Measurements from ENCODE around the gene UCN. TPM values are rescaled to one million over a fixed set of nuclear protein-coding genes. Genes with fewer than 3 reads are reported as not detected.
"Not testable (repeated sequence)": the region's sequence is repeated elsewhere in the genome, so short reads cannot be mapped to it uniquely, and the experiment has no call there.

Gene UCN
- total and polyA plus RNA-seq, 2 donors, result 1.1 to 1.5 TPM

DNA sequence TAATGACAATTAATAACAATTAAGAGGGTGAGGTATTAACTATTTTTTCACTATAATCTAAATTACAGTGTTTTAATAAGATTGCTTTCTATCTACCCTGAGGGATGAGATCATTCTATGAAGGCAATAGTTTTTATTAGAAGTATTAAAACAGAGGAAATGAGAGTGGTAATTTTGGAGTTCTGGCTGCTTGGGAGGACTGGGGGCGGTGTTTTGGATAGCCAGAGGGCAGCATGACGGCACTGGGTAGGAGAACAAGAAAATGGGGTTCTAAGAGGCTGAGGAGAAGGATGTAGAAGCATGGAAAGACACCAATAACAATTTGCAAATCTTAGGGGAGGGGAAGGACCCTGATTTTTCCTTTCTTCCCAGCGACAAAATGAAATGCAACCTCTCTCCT lies 38.1 kb downstream of the UCN start:
- H3K4me3 ChIP-seq (ENCODE audit: low read depth, low read length), result no peak overlapping the region
- no peak for DNase-seq (ENCODE audit: extremely low spot score)
- no peak overlapping the region for H3K27ac ChIP-seq (ENCODE audit: low read depth)
- no peaks in the 10 kb centered on the region for H3K36me3 ChIP-seq (ENCODE audit: insufficient read depth)
- 72% methylated on average over 3 of the region's 3 CpGs for WGBS
- no peaks in the 10 kb centered on the region for H3K4me1 ChIP-seq (ENCODE audit: insufficient read depth)

DNA sequence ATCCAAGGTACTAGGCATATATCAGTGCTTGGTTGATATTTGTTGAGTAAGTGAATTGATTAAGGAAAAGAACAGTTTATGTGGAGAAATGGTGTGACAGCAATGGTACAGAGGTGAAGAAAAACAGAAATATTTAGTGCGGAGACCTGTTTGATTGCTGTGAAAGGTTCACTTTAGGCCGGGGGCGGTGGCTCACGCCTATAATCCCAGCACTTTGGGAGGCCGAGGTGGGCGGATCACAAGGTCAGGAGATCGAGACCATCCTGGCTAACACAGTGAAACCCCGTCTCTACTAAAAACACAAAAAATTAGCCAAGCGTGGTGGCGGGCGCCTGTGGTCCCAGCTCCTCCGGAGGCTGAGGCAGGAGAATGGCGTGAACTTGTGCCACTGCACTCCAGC lies 39.9 kb downstream of the UCN start:
- H3K27ac ChIP-seq (ENCODE audit: low read depth); H3K4me3 ChIP-seq (ENCODE audit: low read depth, low read length); DNase-seq (ENCODE audit: extremely low spot score); H3K36me3 ChIP-seq (ENCODE audit: insufficient read depth); H3K4me1 ChIP-seq (ENCODE audit: insufficient read depth): not testable (repeated sequence)
- WGBS, result 90% methylated on average over 13 of the region's 13 CpGs

DNA sequence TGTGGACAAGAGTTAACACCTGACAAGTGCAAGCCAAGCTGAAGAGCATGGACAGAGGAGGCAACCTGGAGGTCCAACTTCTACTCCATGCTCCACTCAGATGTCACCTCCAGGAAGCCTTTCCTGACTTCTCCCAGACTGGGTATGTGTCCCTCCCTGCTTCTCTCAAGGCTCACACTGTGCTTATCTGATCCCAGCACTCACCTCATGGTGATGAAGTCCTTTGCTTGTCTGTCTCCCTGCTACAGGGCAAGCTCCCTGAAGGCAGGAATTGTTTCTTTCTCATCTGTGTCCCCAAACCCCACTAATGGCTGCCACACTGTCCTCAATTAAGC lies 42.7 kb downstream of the UCN start:
- no peak for DNase-seq (ENCODE audit: extremely low spot score)
- Histone ChIP-seq H3K4me1 (ENCODE audit: insufficient read depth) (no peaks in the 10 kb centered on the region), H3K27ac (ENCODE audit: low read depth) (no peak overlapping the region), H3K4me3 (ENCODE audit: low read depth, low read length) (no peak overlapping the region), H3K36me3 (ENCODE audit: insufficient read depth) (no peaks in the 10 kb centered on the region)

DNA sequence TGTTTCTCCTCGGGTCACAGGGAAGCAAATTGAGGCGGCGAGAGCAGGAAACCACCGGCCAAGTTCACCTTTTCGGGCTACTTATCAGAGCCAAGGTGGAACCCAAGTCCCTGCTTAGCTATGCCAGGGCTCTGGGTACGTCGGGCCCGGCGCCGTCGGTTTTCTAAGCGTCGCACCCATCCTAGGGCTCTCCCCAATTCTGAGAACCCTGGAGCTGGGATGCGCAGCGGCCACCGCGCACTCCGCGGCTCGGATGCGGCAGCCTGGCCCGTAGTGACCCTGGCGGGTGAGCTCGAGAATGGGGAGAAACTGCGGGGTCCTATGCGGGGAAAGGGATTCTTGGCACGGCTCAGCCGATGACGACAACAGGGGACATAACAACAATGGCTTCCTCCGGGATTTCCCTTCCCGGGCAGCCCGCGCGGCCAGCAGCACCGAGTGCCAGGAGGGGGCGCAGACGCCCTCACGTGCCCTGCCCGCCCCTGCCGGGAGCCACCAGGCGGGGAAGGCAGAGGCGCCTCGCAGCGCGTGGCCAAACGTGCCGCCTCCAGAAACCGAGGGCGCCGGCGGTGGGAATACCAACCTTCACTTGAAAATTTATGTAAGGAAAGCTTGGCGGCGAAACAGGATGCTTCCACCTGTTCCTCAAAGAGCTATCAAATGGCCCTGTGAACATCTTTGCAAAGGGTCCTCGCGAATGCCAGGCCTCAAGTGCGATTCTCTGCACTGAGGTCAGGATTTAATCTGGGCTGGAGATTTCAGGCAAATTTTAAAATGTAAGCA lies 43.3 kb downstream of the UCN start:
- H3K4me1 ChIP-seq (ENCODE audit: insufficient read depth), result no peaks in the 10 kb centered on the region
- H3K4me3 ChIP-seq (ENCODE audit: low read depth, low read length), result no peak overlapping the region
- WGBS, result 3% methylated on average over 56 of the region's 56 CpGs
- DNase-seq (ENCODE audit: extremely low spot score), result no peak
- no peak overlapping the region for H3K27ac ChIP-seq (ENCODE audit: low read depth)
- no peaks in the 10 kb centered on the region for H3K36me3 ChIP-seq (ENCODE audit: insufficient read depth)

DNA sequence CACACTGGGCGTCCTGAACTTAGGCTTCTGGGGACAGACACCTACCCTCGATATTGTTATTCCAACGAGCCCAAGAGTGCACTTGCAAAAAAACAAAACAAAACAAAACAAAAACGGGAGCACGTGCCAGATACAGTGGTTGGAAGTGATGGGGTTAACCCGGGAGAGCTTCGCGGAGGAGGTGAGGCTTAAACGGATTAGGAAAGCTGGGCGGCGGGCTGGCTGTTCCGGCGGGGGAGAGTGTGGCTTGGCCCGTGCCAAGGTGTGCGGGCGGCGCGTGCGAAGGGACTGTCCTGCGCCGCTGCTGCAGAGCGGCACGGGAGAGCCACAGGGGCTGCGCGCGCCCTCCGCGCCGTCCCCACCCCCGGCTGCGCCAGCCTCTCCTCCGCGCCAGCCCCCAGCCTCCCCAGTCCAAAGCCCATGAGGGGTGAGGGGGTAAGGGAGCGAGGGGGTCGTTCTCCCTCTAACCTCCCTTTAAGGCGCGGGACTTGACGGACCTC lies 43.9 kb downstream of the UCN start:
- WGBS, result under 1% methylated on average over 38 of the region's 38 CpGs
- Histone ChIP-seq H3K36me3 (ENCODE audit: insufficient read depth) (no peaks in the 10 kb centered on the region), H3K27ac (ENCODE audit: low read depth) (no peak overlapping the region), H3K4me1 (ENCODE audit: insufficient read depth) (no peaks in the 10 kb centered on the region), H3K4me3 (ENCODE audit: low read depth, low read length) (no peak overlapping the region)
- no peak for DNase-seq (ENCODE audit: extremely low spot score)

DNA sequence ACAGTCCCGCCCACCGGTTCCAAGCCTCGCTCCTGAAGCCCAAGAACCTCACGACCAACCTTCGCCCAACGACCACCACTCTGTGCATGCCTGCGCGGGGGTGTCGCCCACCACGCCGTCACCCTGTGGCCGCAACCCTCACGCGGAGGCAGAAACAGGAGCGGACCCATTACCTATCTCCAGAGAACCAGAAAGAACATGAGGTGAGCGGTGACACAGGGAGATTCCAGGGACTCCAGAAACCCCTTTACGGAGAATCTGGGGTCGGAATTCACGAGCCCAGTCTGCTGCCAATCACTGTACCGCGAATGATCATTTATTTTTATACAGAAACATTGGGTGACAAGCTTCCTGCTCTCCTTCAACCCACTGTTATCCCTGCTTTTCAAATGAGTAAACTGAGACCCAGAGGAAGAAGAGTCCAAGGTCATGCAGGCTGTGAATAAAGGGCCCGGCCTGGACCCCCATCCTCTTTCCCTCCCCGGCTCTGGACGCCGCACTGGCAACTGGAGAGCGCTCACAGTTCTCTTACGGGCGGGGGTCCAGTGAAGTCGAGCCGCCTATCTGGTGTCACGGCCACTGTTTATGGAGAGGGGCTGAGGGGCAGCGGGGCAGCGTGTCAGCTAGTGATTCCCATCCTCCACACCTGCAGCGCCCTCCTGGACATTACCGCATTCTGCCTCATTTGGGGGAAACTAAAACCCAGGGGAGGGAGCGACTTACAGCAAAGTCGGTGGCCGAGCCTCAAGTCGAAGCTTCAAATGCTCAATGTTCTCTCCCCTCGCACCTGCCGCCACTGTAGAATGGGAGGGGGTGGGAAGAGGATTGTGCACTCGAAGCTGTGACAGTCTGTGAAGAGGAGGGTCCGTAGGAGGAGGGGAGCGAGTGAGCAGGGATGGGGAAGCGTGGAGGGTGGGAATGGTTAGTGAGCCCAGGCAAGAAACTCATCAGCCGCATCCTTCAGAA lies 44.7 kb downstream of the UCN start:
- Histone ChIP-seq H3K4me1 (ENCODE audit: insufficient read depth) (no peaks in the 10 kb centered on the region), H3K36me3 (ENCODE audit: insufficient read depth) (no peaks in the 10 kb centered on the region), H3K4me3 (ENCODE audit: low read depth, low read length) (peak overlapping the region; percentile 46), H3K27ac (ENCODE audit: low read depth) (no peak overlapping the region)
- 1% methylated on average over 46 of the region's 46 CpGs for WGBS
- no peak for DNase-seq (ENCODE audit: extremely low spot score)

DNA sequence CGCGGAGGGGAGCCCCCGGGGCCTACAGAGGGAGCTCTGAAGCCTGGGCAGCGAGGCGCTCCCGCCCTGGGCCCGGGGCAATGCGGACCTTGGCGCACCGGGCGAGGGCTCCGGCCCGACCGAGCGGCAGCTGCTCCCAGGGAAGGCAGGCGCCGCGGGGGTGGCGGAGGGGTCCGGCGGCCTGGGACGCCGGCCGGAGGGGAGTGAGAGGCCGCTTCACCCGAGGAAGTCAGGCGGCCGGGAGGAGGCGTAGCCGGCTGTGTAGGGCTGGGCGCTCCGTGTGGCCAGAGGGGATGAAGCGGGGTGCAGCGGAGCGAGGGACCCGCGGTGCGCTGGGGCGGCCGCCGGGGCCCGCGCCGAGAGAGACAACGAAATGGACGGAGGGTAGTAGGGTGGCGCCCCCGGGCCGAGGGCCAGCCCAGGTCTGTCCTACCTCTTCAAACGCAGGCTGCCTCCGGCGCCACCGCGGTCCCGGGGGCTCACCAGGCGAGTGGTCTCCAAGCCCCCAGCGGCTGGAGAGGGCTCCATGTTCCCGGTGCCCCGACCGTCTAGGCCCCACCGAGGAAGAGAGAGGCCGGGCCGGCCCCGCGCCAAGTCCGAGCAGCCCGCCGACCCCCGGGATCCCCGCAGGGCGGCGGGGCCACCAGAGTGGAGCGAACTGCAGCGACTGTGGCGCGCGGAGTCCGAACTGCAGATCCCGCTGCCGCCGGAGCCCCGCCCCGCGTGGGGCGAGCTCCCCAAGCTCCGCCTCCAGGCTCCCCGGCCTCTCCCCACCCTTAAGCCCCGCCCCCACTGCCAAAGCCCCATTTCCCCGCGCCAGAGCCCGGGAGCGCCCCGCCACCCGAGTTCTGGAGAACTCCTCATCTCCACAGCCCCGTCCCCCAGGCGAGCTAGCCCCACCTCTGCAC lies 45.6 kb downstream of the UCN start, which contains the start of gene SLC30A3:
Gene SLC30A3 (minus strand): TSS at position 669 of the 908 bp plus-strand sequence. CDS start 141 bp downstream, at position 528.
- Histone ChIP-seq H3K4me1 (ENCODE audit: insufficient read depth) (no peaks in the 10 kb centered on the region), H3K36me3 (ENCODE audit: insufficient read depth) (no peaks in the 10 kb centered on the region), H3K27ac (ENCODE audit: low read depth) (no peak within 1 kb of the TSS), H3K4me3 (ENCODE audit: low read depth, low read length) (peak within 1 kb of the TSS; percentile 46)
- 1% methylated on average over 96 of the region's 96 CpGs for WGBS
- no peak for DNase-seq (ENCODE audit: extremely low spot score)

DNA sequence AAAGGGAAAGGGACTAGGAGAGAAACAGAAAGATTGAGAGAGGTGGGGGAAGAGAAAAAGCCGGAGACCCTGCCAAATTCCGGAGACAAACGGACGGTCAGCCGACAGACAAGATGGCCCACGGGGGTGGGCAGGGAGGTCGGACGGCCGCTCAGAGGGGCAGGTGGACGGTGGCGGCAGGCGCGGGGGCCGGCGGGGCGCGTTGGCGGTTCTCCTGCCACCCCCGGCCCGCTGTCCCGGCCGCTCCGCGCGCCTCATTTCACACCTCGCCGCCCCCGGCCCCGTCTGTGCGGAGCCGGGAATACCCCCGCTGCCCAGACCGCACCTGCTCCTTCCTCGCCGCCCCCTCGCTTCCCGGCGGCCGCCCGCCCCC lies 46.3 kb downstream of the UCN start:
- 3% methylated on average over 40 of the region's 40 CpGs for WGBS
- Histone ChIP-seq H3K27ac (ENCODE audit: low read depth) (no peak overlapping the region), H3K4me1 (ENCODE audit: insufficient read depth) (no peaks in the 10 kb centered on the region), H3K4me3 (ENCODE audit: low read depth, low read length) (peak overlapping the region; percentile 46), H3K36me3 (ENCODE audit: insufficient read depth) (no peaks in the 10 kb centered on the region)
- DNase-seq (ENCODE audit: extremely low spot score), result no peak

DNA sequence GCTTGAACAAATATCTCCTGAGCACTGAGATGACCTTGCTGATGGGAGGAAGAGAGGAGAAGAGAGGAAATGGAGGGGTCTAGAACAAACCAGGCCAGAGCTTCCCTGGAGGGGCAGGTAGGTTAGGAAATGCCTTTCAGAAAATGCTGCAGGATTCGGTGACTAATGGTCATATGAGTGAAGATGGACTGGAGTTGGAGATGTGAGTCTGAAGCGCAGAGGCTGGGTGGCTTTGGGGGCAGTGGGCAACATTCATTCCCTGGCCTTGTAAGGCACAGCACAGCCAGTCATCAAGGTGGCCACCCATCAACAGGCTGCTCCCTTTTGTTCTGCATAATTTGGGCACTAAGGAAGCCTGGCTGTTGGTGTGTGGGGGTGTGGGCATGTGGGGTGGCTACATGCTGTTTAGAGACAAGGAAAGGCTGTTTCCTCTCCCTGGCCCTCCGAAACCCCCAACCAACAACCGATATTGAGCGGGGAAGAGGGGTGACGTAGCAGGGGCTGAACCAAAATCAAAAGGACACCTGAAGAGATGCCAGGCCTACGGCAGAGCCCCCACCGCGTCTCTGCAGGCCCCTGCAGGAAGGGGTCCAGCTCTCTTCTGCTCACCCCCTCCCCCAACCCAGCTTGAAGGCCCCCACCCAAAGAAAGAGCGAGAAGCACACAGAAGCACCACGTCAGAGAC lies 46.9 kb downstream of the UCN start:
- Histone ChIP-seq H3K4me1 (ENCODE audit: insufficient read depth) (no peaks in the 10 kb centered on the region), H3K4me3 (ENCODE audit: low read depth, low read length) (no peak overlapping the region), H3K36me3 (ENCODE audit: insufficient read depth) (no peaks in the 10 kb centered on the region), H3K27ac (ENCODE audit: low read depth) (no peak overlapping the region)
- DNase-seq (ENCODE audit: extremely low spot score), result no peak
- 43% methylated on average over 11 of the region's 11 CpGs for WGBS

DNA sequence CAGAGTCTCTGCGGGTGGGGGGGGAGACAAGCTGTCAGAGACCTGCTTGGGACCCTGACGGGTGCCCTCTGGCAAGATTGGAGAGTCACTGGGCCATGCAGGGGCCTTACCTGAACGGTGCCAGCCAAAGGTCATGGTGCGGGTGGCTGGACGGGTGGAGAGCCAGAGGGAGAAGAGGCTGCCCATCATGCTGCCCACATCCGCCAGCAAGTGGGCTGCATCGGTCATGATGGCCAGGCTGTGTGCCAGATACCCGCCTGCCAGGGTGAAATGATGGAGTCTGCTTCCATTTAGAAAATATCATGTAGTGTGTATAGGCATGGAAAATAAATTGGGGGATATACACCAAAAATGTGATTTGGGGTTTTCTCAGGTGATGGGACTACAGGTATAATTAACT lies 50.2 kb downstream of the UCN start:
- H3K36me3 ChIP-seq (ENCODE audit: insufficient read depth), result no peaks in the 10 kb centered on the region
- no peak overlapping the region for H3K4me3 ChIP-seq (ENCODE audit: low read depth, low read length)
- WGBS, result 88% methylated on average over 8 of the region's 8 CpGs
- no peak overlapping the region for H3K27ac ChIP-seq (ENCODE audit: low read depth)
- DNase-seq (ENCODE audit: extremely low spot score), result no peak
- H3K4me1 ChIP-seq (ENCODE audit: insufficient read depth), result no peaks in the 10 kb centered on the region

Measured in urinary bladder (tissue), 4 donors.